GM19099 (cell line): Measurements from ENCODE around the gene PLEKHA5.

Experiments used
- POLR2A ChIP-seq: IDR thresholded peaks from 3 replicates; pipeline ENCODE4 v1.6.1; 2011; ENCODE audit warnings: low read depth; ENCODE audit not compliant: insufficient read length; ENCODE audit errors: extremely low read depth

The PLEKHA5 gene

GRCh38 chr12:19332196-19332595, 202.7 kb downstream of the PLEKHA5 start:
- TF ChIP-seq POLR2A, result no peak

DNA sequence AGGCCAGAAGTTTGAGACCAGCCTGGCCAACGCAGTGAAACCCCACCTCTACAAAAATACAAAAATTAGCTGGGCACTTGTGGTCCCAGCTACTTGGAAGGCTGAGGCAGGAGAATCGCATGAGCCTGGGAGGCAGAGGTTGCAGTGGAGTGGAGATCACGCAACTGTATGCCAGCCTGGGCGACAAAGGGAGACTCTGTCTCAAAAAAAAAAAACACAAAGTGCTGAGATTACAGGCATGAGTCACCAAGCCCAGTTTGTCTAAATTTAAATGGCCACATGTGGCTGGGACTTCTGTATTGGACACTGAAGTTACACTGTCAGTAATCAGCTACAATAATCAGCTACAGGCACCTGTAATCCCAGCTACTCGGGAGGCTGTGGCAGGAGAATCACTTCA, 208.9 kb downstream of the PLEKHA5 start:
- no peak for TF ChIP-seq POLR2A

- TF ChIP-seq POLR2A, result no peak
These were observed 221.8 kb downstream of the PLEKHA5 start for GRCh38 chr12:19351346-19351745.

- no peak for TF ChIP-seq POLR2A
These were observed 240.2 kb downstream of the PLEKHA5 start for GRCh38 chr12:19369691-19370148.

GRCh38 chr12:19373586-19373985, 244.1 kb downstream of the PLEKHA5 start:
- no peak for TF ChIP-seq POLR2A

DNA sequence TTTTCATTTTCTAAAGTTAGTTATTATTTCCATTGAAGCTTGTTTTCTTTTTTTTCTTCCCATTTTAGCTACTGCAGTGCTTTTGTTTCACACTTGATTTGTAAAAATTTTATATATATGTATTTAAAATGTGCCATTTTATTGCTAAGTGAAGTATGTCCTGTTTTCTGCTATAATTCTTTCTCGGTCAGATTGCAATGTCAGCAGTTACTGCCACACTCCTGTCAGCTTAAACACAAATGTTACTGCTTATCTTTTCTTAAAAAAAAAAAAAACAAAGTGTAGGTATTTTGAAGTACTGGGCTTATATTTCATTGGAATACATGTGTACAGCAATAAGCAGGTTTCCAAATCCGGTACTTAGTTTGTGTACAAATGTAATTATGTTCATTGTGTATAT, 246.4 kb downstream of the PLEKHA5 start:
- no peak for TF ChIP-seq POLR2A

GRCh38 chr12:19376691-19377090, 247.2 kb downstream of the PLEKHA5 start:
- TF ChIP-seq POLR2A, result no peak

GRCh38 chr12:19382111-19382526, 252.6 kb downstream of the PLEKHA5 start:
- TF ChIP-seq POLR2A, result no peak

DNA sequence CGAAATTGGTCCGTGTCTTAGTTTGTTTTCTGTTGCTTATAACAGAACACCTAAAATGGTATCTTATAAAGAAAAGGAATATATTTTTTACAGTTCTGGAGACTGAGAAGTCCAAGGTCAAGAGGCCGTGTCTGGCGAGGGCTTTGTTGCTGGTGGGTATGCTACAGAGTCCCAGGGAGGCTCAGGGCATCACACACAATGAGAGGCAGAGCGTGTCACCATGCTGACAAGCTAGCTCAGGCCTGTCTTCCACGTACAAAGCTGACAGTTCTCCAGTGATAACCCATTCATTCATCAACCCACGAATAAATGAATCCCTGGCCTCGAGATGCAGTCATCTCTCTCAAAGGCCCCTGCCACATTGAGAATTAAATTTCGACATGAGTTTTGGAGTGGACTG, 253.0 kb downstream of the PLEKHA5 start:
- TF ChIP-seq POLR2A, result no peak

DNA sequence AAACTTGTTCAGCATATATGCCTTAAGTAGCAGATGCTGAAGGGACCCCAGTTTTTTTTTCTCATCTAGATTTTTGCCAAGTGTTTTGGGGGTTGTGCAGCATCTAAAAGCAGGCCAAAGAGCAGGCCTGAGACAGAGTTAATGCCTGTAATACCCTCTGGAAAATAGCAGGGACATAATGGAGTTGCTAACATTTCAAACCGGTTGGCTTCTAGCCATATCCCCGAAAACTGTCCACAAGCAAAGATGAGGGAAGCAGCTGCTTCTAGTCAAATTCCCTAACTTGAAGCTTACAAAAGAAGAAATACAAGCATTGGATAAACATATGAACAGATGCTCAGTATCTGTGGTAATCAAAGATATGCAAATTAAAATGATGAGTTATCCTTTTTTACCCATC, 257.6 kb downstream of the PLEKHA5 start:
- TF ChIP-seq POLR2A, result no peak

DNA sequence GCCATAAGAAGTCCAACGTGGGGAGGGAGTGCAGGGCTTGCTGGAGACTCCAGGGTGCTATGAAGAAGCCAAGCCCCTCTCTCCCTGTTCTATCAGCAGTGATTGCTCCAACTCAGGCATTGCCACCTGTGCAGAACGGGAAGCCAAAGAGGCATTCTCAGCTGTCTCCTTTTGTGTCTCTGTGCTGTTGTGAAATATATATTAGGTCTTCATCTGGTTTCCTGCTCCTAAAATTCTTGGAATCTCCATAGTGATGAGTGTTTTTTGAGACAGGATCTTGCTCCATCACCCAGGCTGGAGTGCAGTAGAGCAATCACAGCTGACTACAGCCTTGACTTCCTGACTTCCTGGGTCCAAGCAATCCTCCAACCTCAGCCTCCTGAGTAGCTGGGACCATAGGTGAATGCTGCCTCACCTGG, 258.6 kb downstream of the PLEKHA5 start:
- TF ChIP-seq POLR2A, result no peak

DNA sequence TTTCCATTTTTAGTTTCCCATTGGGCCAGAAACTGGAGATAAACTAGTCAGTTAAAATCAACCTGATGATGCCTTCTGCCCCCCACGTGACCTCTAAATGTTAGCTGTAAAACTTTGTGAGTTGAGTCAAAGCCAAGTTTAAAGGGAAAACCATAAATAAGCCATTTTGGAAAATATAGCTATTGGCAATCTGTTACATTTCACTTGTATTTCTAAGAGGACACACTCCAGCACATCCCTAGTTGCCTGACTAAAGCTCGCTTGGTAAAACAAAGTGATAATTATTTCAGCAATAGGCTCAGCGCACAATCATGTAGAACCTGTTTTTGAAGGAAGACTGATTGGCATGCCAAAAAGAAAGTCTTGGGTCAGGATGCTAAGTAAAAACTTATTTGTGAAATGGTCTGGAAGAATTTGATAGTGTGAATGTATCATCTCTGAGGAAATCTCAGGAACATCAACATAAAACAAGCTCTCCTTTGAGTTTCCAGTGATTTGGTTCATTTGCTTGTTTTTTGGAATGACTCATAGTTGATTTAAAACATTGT, 260.6 kb downstream of the PLEKHA5 start:
- TF ChIP-seq POLR2A, result no peak

DNA sequence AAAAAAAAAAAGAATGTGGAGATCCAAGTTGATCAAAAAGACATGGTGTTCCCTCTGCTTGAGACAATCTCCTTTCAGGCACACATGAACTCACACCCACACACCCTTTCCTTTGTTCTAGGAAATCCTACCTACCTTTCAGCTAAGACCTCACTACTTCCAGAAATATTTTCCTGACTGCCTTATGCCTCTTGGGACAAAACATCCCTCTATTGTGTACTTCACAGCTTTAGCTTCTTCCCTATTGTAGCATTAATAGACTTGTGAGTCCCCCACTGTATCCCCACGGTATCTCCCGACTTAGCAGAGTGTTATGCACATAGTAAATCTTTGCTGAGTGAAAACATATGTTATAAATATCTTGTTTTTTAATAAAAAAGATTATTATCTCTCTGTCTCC, 264.9 kb downstream of the PLEKHA5 start:
- no peak for TF ChIP-seq POLR2A

DNA sequence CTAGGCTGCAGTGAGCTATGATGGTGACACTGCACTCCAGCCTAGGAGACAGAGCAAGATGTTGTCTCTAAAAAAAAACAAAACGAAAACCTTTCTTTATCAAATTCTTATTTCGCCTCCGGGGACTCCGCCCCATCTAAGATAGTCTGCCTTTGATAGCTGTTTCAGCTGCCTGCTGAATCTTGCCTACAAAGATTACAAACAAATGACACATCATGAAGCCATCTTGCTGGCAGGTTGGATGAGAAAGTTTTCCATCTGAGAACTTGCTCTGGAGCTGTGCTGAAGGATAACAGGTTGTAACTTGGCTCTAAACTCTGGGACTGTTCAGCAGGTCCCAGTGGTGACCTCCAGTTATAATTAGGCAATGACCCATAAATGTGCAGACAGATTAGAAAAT, 268.0 kb downstream of the PLEKHA5 start:
- no peak for TF ChIP-seq POLR2A

- no peak for TF ChIP-seq POLR2A
These were observed 269.1 kb downstream of the PLEKHA5 start for GRCh38 chr12:19398376-19399363.

DNA sequence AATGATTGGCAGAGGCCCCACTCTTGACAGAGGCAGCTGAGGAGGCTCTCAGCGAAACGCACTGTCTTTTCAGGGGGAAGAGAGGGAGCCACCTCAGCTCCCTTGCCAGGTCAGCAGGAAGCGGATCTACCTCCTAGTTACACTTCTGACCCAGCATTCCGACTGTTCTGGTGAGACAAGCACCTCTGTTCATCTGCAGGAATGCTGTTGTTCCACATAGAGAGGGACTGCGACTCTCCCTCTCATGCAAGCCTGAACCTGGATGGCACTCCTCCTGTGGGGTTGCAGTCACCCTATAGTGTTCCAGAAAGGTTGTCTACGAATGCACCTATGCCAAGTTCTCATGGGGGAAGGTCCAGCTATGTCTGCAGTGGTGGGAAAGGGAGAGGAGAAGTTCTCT, 272.7 kb downstream of the PLEKHA5 start:
- TF ChIP-seq POLR2A, result no peak

GRCh38 chr12:19402743-19403431, 273.4 kb downstream of the PLEKHA5 start:
- TF ChIP-seq POLR2A, result no peak
